ENCODE measurements around the gene PDZD2. TPM values are rescaled to one million over a fixed set of nuclear protein-coding genes. Genes with fewer than 3 reads are reported as not detected.

The PDZD2 gene
- total RNA-seq, 1 donor from 2014 or later = 4.3 TPM

- Mint-ChIP-seq H3K9me3 (peaks cover 4% of the 10 kb centered on the region), H3K27me3 (peaks cover 2% of the 10 kb centered on the region), H3K4me1 (ENCODE audit: unreplicated experiment) (no peaks in the 10 kb centered on the region), H3K36me3 (no peaks in the 10 kb centered on the region), H3K4me3 (no peak overlapping the region), H3K27ac (no peak overlapping the region)
- no peak for TF ChIP-seq CTCF (conservative IDR thresholded peaks at IDR 0.05)
- DNase-seq (ENCODE audit: extremely low spot score, unreplicated experiment) = no peak
Observed at GRCh38 chr5:31823472-31823871, 184.5 kb downstream of the PDZD2 start.

GRCh38 chr5:31824869-31825517, 186.1 kb downstream of the PDZD2 start:
- Mint-ChIP-seq H3K27me3 (peaks cover 2% of the 10 kb centered on the region), H3K9me3 (peaks cover 4% of the 10 kb centered on the region), H3K27ac (no peak overlapping the region), H3K36me3 (no peaks in the 10 kb centered on the region), H3K4me1 (ENCODE audit: unreplicated experiment) (no peaks in the 10 kb centered on the region), H3K4me3 (no peak overlapping the region)
- no peak for TF ChIP-seq CTCF (conservative IDR thresholded peaks at IDR 0.05)
- DNase-seq (ENCODE audit: extremely low spot score, unreplicated experiment) = no peak

- no peaks in the 10 kb centered on the region for H3K4me1 Mint-ChIP-seq (ENCODE audit: unreplicated experiment)
- TF ChIP-seq CTCF (conservative IDR thresholded peaks at IDR 0.05) = peak; percentile 82
- H3K27ac Mint-ChIP-seq = no peak overlapping the region
- peaks cover 2% of the 10 kb centered on the region for H3K36me3 Mint-ChIP-seq
- H3K9me3 Mint-ChIP-seq = peaks cover 7% of the 10 kb centered on the region
- peaks cover 2% of the 10 kb centered on the region for H3K27me3 Mint-ChIP-seq
- no peak for DNase-seq (ENCODE audit: extremely low spot score, unreplicated experiment)
- no peak overlapping the region for H3K4me3 Mint-ChIP-seq
Observed at GRCh38 chr5:31825518-31826068, 186.7 kb downstream of the PDZD2 start.

- H3K36me3 Mint-ChIP-seq = peaks cover 3% of the 10 kb centered on the region
Observed at GRCh38 chr5:31827867-31828266, 188.9 kb downstream of the PDZD2 start.

GRCh38 chr5:31832966-31833365, 194.0 kb downstream of the PDZD2 start:
- Mint-ChIP-seq H3K36me3 (peaks cover 3% of the 10 kb centered on the region), H3K27me3 (no peaks in the 10 kb centered on the region), H3K9me3 (peaks cover 8% of the 10 kb centered on the region), H3K4me3 (no peak overlapping the region), H3K4me1 (ENCODE audit: unreplicated experiment) (no peaks in the 10 kb centered on the region), H3K27ac (no peak overlapping the region)
- TF ChIP-seq CTCF (conservative IDR thresholded peaks at IDR 0.05) = no peak
- DNase-seq (ENCODE audit: extremely low spot score, unreplicated experiment) = no peak

More at GRCh38 chr5:31827867-31828266, 188.9 kb downstream of the PDZD2 start:
- Mint-ChIP-seq H3K4me3 (no peak overlapping the region), H3K4me1 (ENCODE audit: unreplicated experiment) (no peaks in the 10 kb centered on the region), H3K27me3 (peaks cover 2% of the 10 kb centered on the region), H3K9me3 (peaks cover 11% of the 10 kb centered on the region), H3K27ac (no peak overlapping the region)
- DNase-seq (ENCODE audit: extremely low spot score, unreplicated experiment) = no peak
- no peak for TF ChIP-seq CTCF (conservative IDR thresholded peaks at IDR 0.05)
